GM21360 (cell line): Measurements from ENCODE around the gene KCNB1.

ENCODE experiments used
- ATAC-seq: cut with Tn5 transposase; IDR thresholded peaks from one replicate; pipeline ENCODE4 v1.9.1; 2021; ENCODE audit warnings: mild to moderate bottlenecking, moderate library complexity; ENCODE audit not compliant: unreplicated experiment

KCNB1 gene

DNA sequence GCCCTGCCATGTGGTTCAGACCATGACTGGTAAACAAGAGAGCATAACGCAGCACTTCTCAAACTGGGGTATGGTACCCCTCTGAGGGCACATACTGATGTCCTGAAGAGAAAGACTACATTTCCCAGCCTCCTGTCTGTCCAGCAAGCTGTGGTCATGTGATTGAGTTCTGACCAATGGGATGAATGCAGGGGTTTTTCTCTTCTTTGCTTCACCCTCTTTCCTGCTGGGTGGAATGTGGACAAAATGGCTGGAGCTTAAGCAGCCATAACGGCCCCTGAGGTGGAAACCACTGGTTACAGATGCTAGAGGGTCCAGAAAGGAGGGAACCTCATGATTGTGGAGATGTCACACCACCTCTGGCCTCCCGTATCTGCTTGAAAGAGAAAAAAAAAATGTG, 19.4 kb upstream of the KCNB1 start:
- no peak for ATAC-seq

DNA sequence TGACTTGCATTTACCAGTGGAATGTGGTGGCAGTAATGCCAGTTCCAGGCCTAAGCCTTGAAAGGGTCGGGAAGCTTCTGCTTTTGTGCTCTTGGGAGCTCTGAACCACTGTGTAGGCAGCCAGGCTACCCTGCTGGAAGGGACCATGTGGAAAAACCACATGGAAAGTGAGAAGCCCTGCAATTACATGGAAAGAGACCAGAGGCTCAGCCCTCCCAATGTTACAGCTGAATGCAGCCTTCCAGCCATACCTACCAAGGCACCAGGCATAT, 14.9 kb upstream of the KCNB1 start:
- no peak for ATAC-seq

DNA sequence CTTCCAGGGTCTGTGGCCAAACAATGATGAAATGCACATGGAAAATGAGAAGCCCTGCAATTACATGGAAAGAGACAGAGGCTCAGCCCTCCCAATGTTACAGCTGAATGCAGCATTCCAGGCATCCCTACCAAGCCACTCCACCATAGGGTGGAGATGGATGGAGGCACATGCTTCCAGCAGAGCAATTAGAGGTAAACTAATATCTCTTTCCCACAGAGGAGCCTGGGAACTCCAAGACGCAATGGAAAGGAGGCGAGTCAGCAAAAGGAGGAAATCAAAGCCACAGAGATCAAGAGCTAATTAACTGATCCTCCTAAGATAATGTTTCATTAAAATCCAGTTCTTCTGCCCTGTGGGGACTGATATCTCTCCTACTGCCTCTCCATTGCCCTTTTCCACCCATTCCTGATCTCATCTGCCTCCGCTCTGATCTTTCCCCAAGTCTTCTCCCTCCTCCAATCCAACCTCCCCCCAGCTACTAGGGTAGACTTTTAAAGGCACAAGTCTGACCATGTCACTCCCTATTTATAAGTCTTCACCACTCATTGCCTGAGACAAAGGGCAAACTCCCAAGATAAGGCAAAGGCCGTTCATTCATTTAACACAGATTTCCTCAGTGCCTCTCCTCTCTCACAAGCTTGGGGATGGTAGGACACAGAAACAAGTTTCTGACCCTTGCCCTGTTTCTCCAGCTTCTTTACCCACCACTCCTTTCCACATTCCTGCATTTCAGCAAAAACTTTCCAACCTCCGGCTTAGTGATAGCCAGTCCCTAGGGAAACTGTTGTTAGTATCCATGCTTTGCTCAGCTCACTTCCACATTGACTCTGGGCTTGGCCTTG, 14.3 kb upstream of the KCNB1 start:
- ATAC-seq = no peak

DNA sequence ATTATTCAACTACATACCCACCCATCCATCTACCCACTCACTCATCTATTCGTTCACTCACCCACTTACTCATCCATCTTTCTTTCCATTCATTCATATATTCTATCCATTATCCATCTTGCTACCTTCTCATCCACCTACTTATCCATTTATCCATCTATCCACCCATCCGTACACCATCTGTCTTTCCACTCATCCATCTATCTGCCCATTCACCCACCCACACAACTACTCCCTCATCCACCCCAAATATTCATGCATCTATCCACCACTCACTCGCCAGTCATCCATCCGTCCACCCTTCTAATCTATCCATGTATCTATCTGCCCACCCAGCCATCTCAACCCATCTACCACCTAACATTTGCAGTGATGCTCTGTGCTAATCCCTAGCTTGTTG, 13.6 kb upstream of the KCNB1 start:
- ATAC-seq = no peak

DNA sequence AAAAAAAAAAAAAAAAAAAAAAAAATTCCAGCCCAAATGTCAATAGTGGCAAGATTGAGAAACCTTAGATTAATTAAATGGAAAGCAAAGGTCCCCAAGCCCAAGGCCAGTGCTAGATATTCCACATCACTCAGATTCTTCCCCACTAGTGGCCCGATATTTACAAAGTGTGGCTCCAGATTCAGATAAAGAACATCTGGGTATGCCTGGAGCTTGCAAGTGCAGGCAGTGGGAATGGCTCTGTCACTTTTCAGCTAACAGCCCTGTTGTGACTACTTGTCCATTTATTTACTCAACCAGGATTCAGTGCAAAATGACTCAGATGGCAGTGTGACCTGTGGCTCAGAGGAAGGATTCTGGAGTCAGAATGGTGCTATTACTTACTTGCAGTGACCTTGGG, 8.2 kb upstream of the KCNB1 start:
- no peak for ATAC-seq

DNA sequence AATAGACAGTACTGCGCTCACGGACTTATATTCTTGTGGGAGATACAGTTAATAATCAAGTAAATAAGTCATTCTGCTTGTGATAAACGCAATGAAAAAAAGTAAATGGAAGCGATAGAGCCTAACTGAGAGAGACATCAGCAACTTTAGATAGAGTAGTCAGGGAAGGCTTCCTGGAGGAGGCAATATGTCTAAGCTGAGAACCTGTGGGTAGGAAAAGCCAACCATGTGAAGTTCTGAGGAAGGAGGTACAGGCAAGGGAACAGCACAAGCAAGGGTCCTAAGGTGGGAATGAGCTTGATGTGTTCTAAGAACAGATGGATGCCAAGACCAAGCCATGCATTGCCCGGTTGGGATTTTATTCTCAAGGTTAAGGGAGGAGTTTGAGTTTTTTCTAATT, 7.2 kb upstream of the KCNB1 start:
- no peak for ATAC-seq

DNA sequence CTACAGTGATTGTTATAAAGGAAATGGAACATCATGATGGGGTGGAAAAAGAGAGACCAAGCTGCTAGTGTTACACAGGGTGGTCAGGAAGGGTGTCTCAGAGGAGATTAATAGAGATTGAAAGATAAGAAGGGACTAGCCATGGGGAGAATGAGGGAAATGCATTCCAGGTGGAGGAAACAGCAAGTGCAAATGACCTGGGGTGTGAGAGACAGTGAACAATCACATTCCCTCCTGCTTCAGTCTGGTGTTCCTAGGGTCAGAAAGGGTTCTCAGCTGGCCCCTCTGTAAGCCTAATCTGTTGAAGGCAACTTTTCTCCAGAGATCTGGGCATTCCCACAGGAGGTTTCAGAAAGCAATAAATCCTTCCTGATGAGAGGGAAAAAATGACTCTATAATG, 3.6 kb upstream of the KCNB1 start:
- no peak for ATAC-seq

DNA sequence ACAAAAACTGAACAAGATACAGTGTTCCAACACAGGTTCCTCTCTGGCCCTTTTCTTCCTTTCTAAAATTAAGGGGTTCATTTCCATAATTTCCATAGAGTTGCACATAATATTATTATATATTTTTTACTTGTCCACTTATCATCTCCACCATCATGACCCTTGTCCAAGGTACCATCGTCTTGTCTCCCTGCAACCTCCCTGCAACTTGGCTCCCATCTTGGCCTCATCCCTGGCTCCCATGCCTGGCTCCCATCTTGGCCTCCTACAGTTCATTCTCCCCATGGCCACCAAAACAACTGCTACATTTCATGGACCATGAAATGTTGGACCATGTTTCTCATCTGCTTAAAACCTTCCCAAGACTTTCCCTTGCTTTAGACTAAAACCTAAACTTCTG, 3.1 kb upstream of the KCNB1 start:
- ATAC-seq = no peak

DNA sequence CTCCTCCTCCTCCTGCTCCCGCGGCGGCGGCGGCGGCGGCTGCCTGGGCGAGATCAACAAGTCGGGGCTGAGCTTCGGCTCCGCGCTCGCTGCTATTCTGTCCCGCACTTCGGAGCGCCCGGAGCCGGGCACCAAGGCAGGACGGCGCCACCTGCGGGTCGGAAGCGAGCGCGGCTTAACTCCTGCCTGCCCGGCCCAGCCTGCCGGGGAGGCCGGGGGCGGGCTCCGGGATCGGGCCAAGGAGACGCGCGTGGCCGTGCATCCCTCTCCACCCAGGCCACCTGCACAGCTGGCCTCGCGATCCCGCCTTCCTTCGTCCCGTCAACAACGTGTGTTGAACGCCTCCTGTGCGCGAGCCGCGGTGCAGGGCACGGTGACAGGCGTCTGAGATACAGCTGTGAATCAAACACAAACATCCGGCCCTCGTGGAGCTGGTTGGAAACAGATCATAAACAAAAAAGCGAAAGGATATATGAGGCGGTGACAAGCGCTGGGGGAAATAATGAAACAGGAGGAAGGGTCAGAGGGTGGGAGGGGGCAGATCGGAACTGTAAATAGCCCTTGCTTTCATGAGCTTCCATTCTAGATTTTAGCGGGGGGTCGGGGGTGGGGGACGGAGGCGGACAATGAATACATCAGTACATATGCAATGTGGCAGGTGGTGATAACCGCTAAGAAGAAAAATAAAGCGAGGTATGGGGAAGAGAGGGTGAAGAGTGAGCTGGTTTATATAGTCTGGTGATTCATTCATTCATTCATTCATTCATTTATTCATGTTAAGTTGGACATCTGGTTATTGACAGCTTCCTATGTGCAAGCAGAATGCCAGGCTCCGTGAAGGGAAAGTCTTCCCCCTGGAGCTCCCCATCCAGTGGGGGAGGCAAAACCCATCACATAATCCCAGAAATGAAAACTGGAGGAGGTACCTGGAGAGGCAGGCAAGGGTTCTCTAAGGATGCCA, 2.0 kb upstream of the KCNB1 start:
- ATAC-seq = no peak

DNA sequence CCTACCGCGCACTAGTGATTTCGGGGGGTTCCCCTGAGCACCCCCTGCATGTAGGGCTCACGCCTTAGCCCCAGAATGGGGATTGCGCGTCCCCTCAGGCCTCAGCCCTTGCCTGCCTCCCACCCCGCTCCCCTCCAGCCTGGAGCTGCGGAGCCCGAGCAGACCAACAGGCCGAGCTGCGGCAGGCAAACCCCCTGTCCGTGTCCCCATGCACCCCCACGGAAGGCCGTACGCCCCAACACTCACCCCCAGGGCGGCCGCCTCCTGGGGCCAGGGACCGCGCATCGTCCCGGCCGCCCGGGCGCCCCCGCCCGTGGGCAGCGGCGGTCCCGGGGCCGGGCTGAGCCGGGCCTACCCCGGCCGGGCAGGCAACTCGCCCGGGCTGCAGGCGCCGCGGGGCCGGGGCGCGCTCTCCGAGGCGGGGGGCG, 1.2 kb upstream of the KCNB1 start:
- ATAC-seq = no peak

DNA sequence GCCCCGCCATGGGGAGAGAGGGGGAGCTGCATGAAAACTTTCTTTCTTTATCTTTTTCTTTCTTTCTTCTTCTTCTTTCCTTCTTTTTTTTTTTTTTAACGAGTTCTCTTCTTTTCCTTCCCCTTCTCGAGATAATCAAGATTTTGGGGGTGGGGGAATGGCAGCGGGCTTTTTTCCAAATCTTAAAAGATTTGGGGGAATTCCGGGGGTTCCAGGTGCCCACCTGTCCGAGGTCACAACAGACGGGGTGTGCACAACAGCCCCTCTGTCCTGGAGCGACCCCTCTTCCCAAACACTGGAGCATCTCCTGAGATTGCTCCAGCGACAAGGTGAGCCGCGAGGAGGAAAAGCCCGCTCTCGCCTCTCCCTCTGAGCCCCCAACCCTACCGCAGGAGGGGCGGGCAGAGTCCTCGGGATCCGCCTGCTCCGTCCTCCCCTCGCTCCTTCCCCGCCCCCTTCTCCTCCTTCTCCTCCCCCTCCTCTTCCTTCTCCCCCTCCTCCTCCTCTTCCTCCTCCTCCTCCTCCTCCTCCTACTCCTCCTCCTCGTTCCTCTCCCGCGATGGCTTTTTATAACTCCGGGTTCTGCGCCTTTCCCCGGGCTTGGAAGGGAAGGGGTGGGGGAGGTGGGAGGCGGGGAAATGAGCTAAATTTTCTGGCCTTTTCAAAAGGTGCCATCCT, 689 bp upstream of the KCNB1 start:
- no peak for ATAC-seq

DNA sequence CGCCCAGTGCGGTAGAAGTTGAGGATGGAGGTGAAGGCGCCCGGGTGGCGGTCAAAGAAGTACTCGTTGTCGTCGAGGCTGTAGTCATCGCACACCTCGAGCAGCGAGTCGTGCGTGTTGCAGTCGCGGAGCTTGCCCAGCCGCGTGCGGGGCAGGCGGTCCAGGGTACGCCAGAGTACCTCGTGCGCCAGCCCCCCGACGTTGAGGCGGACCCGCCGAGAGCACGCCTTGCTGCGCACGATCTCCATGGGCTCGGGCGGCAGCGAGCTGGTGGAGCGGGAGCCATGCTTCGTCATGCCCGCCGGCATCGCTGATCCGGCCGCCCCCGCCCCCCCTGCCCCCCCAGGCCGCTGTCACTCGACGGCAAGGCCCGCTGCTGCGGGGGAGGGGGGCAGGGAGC, 295 bp downstream of the KCNB1 start:
- no peak for ATAC-seq

DNA sequence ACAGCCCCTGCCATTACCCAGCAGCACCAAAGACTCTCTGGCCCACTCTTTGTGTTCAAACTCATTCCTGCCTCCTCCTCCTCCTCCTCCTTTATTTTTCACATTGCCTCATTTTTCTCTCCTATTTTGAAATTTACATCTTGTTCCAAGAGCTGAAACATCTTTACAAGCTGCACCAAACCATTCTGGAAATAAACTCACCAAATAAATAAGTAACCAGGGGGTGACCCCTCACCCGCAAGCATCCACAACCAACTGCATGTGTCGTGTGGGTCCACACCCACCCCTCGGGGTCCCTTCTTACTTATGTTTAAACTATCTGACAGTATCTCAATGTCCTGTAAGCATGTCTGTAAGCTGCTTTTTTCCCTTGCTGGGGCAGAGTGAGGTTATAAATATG, 1.4 kb downstream of the KCNB1 start:
- no peak for ATAC-seq

DNA sequence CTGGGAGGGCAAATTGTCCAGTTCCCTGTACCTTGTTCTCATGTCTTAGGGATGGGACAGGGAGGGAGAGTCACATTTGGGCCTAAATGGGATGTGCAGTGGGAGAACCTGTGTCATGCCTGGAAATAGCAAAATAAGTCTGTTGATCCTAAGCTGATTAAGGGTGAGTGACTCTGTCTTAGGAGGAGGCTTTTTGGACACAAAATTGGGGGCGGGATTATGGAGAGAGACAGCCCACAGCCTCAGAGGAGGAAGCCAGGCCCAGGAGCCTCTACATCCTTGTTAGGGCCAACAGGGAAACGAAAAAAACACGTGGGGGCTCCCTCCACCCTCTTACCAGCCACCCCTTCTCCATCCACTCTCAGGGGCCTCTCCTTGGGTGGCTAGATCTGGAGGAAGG, 2.2 kb downstream of the KCNB1 start:
- no peak for ATAC-seq

DNA sequence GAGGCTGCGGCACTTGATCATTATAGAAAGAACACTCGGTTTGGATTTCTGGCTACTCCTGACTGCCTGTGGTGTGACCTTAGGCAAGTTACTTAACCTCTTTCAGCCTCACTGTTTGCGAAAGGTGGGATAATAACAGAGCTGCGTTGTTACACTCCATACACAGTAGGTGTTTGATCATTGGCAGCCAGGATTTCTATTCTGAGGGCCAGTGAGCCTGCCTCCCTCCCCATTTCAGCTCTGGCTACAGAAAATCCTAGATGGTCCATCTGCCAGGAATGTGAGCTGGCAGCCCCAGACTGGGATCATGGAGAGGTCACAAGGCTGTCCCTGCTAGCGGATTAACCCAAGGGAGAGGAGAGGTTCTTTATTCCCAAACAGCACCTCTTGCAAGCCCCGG, 2.7 kb downstream of the KCNB1 start:
- no peak for ATAC-seq

DNA sequence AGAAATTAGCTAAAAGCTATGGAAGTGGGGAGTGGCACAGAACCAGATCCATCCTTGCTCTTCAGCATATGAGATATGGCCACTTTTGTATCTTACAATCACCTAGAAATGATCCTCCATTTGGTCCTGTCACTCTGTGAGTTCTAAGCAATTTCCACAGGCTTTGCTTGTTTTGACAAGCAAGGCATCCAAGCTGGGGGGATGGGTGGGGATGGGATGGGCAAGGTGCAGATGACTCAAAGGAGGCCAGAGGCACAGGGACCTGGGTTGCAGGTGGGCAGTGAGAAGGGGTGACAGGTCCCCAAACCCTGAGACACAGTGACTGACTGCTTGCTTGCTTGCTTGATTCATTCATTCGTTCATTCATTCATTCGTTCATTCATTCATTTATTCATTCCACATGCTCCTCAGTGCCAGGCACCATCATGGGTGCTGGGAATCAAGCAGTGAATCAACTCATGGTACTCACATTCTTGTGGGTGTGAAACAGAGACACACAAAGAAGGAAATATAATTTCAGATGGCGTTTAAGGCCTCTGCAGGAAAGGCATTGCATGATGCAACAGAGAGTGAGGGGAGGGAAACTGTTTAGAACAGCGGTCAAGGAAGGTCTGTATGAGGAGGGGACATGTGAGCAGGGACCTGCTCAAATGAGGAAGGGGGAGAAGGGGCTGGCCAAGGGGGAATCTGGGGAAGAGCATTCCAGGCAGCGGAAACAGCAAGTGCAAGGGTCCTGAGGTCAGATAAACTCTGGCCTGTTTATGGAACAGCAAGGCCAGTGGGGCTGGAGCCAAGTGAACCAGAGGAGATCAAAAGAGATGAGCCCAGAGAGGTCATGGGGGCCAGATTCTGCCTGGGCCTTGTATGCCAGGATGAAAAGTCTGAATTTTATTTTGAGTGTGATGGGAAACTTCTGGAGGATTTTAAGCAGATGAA, 3.4 kb downstream of the KCNB1 start:
- ATAC-seq = no peak

DNA sequence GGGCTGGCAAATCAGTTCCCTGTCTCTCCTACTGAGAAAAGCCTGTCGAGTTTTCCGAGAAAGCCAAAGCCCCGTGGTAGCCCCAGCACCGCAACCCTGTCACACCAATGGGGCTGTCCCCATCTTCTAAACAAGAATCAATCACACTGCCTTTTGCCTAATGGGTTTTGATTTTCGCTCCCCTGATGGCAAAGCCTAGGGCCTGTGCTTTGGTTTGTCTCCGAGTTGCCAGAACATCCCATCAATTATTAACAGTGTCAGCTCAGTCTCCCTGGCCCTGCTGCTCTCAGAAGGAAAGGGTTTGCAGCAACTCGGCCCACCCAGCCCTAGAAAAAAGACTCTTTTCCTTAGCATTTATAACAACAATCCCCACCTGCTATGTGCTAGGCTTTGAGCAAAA, 4.2 kb downstream of the KCNB1 start:
- no peak for ATAC-seq

DNA sequence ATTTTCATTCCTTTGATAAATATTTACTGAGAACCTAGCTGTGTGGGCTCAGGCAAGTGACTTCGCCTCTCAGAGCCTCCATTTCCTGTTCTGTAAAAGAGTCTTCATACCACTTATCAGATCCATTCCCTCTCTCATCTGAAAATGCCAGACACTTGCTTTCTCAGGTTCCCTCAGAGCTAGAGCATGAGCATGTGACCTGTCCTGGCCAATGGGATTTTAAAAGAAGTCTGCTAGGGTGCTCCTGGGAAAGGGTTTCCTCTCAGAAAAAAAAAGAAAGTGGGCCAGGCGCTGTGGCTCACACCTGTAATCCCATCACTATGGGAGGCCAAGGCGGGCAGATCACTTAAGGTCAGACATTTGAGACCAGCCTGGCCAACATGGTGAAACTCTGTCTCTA, 5.3 kb downstream of the KCNB1 start:
- ATAC-seq = no peak

DNA sequence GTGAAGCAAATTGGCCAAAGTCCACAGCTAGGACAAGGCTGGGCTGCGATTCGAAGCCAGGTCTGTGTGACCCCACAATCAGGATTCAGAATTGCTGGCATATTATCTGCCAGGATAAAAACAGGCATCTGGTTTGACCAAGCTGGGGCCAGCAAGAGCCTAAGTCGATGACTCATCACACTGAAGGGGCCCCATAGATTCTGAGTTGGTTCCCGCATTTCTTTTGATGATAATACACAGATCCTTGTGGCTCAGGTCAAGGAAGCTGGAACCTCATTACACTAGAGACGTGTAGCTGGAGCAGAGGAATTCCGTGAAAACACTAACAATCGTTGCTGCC, 6.5 kb downstream of the KCNB1 start:
- no peak for ATAC-seq

DNA sequence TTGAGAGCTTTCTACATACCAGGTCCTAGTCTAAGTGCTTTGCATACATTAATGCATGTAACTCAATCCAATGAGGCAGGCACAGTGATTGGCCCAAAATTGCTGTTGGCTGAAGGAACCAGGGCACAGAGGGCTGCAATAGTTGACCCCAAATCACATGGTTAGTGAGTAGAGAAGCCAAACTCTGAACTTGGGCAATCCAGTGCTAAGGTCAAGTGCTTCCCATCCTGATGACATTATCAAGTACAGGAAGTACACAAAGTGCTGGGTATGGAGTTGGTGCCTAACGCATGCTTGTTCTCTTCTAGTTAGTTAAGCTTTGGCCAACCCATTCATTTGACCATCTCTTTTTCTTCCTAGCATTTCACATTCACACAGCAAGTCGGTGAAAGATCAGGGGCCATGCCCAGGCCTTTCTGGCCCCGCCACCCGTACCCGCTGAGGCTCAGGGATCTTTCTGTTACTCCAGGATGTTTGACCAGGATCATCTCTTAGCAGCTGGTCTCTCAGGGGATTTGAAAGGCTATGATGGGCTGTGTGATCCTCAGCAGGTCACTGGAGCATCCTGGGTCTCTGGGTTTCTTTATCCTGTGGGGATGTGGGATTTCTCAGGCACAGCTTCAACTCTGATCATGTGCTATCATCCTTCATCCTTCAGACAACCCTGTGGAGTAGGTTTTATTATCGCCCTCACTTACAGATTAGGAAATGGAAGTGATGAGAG, 7.0 kb downstream of the KCNB1 start:
- ATAC-seq = no peak
